Measurements from ENCODE around the gene ATAD1.
"Not testable (repeated sequence)": the region's sequence is repeated elsewhere in the genome, so short reads cannot be mapped to it uniquely, and the experiment has no call there.

The ATAD1 gene

GRCh38 chr10:87836098-87836497 lies 18.1 kb upstream of the ATAD1 start:
- Histone ChIP-seq H3K36me3 (ENCODE audit: insufficient read depth, insufficient read length, low read length) (no peaks in the 10 kb centered on the region), H3K4me3 (ENCODE audit: insufficient read length, low read depth) (no peak overlapping the region), H3K27me3 (ENCODE audit: insufficient read depth, insufficient read length) (no peaks in the 10 kb centered on the region), H3K9ac (ENCODE audit: insufficient read length, low read depth) (no peak overlapping the region), H3K9me3 (ENCODE audit: insufficient read depth, low read length) (no peaks in the 10 kb centered on the region), H3K4me1 (ENCODE audit: insufficient read depth, insufficient read length) (no peaks in the 10 kb centered on the region)
- no peak for DNase-seq (ENCODE audit: low read depth, low spot score)
- TF ChIP-seq YY1 (IDR thresholded peaks at IDR 0.05; ENCODE audit: insufficient read depth, insufficient read length) (no peak), SUZ12 (IDR thresholded peaks at IDR 0.05; ENCODE audit: extremely low read depth, insufficient read depth, insufficient read length) (no peak), ZNF274 (IDR thresholded peaks at IDR 0.05; ENCODE audit: low read depth, low read length) (no peak)

GRCh38 chr10:87829986-87830729 lies 12.1 kb upstream of the ATAD1 start:
- Histone ChIP-seq H3K9ac (ENCODE audit: insufficient read length, low read depth) (no peak overlapping the region), H3K9me3 (ENCODE audit: insufficient read depth, low read length) (no peaks in the 10 kb centered on the region), H3K27me3 (ENCODE audit: insufficient read depth, insufficient read length) (no peaks in the 10 kb centered on the region), H3K4me1 (ENCODE audit: insufficient read depth, insufficient read length) (no peaks in the 10 kb centered on the region), H3K36me3 (ENCODE audit: insufficient read depth, insufficient read length, low read length) (no peaks in the 10 kb centered on the region), H3K4me3 (ENCODE audit: insufficient read length, low read depth) (no peak overlapping the region)
- DNase-seq (ENCODE audit: low read depth, low spot score): no peak
- TF ChIP-seq SUZ12 (IDR thresholded peaks at IDR 0.05; ENCODE audit: extremely low read depth, insufficient read depth, insufficient read length) (no peak), ZNF274 (IDR thresholded peaks at IDR 0.05; ENCODE audit: low read depth, low read length) (no peak), YY1 (IDR thresholded peaks at IDR 0.05; ENCODE audit: insufficient read depth, insufficient read length) (no peak)

DNA sequence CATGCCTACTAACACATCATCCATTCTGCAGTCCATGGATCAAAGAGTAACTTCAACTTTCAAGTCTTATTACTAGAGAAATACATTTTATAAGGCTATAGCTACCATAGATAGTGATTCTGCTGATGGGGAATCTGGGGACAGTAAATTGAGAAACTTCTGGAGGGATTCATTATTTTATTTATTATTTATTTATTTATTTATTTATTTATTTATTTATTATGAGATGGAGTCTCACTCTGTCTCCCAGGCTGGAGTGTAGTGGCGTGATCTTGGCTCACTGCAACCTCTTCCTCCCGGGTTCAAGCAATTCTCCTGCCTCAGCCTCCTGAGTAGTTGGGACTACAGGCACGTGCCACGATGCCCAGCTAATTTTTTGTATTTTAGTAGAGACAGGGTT lies 11.0 kb upstream of the ATAD1 start:
- DNase-seq (ENCODE audit: low read depth, low spot score); H3K4me3 ChIP-seq (ENCODE audit: insufficient read length, low read depth); H3K4me1 ChIP-seq (ENCODE audit: insufficient read depth, insufficient read length); H3K9ac ChIP-seq (ENCODE audit: insufficient read length, low read depth); H3K9me3 ChIP-seq (ENCODE audit: insufficient read depth, low read length); H3K27me3 ChIP-seq (ENCODE audit: insufficient read depth, insufficient read length); H3K36me3 ChIP-seq (ENCODE audit: insufficient read depth, insufficient read length, low read length): not testable (repeated sequence)

GRCh38 chr10:87827681-87828080 lies 9.7 kb upstream of the ATAD1 start:
- no peaks in the 10 kb centered on the region for H3K27me3 ChIP-seq (ENCODE audit: insufficient read depth, insufficient read length)
- no peaks in the 10 kb centered on the region for H3K36me3 ChIP-seq (ENCODE audit: insufficient read depth, insufficient read length, low read length)
- no peak overlapping the region for H3K4me3 ChIP-seq (ENCODE audit: insufficient read length, low read depth)
- H3K9ac ChIP-seq (ENCODE audit: insufficient read length, low read depth): no peak overlapping the region
- no peaks in the 10 kb centered on the region for H3K9me3 ChIP-seq (ENCODE audit: insufficient read depth, low read length)
- no peak for DNase-seq (ENCODE audit: low read depth, low spot score)
- TF ChIP-seq ZNF274 (IDR thresholded peaks at IDR 0.05; ENCODE audit: low read depth, low read length) (no peak), YY1 (IDR thresholded peaks at IDR 0.05; ENCODE audit: insufficient read depth, insufficient read length) (no peak), SUZ12 (IDR thresholded peaks at IDR 0.05; ENCODE audit: extremely low read depth, insufficient read depth, insufficient read length) (no peak)
- H3K4me1 ChIP-seq (ENCODE audit: insufficient read depth, insufficient read length): no peaks in the 10 kb centered on the region

- Histone ChIP-seq H3K27me3 (ENCODE audit: insufficient read depth, insufficient read length) (no peaks in the 10 kb centered on the region), H3K4me3 (ENCODE audit: insufficient read length, low read depth) (no peak overlapping the region), H3K9ac (ENCODE audit: insufficient read length, low read depth) (no peak overlapping the region), H3K36me3 (ENCODE audit: insufficient read depth, insufficient read length, low read length) (no peaks in the 10 kb centered on the region), H3K9me3 (ENCODE audit: insufficient read depth, low read length) (no peaks in the 10 kb centered on the region), H3K4me1 (ENCODE audit: insufficient read depth, insufficient read length) (no peaks in the 10 kb centered on the region)
- no peak for TF ChIP-seq YY1 (IDR thresholded peaks at IDR 0.05; ENCODE audit: insufficient read depth, insufficient read length)
- no peak for TF ChIP-seq ZNF274 (IDR thresholded peaks at IDR 0.05; ENCODE audit: low read depth, low read length)
- no peak for TF ChIP-seq SUZ12 (IDR thresholded peaks at IDR 0.05; ENCODE audit: extremely low read depth, insufficient read depth, insufficient read length)
- DNase-seq (ENCODE audit: low read depth, low spot score): no peak
Measured at GRCh38 chr10:87826653-87827052, 8.6 kb upstream of the ATAD1 start.

GRCh38 chr10:87819289-87819585 lies 1.2 kb upstream of the ATAD1 start:
- H3K4me1 ChIP-seq (ENCODE audit: insufficient read depth, insufficient read length): no peaks in the 10 kb centered on the region
- H3K4me3 ChIP-seq (ENCODE audit: insufficient read length, low read depth): no peak overlapping the region
- no peak overlapping the region for H3K9ac ChIP-seq (ENCODE audit: insufficient read length, low read depth)
- H3K9me3 ChIP-seq (ENCODE audit: insufficient read depth, low read length): no peaks in the 10 kb centered on the region
- no peak for DNase-seq (ENCODE audit: low read depth, low spot score)
- TF ChIP-seq SUZ12 (IDR thresholded peaks at IDR 0.05; ENCODE audit: extremely low read depth, insufficient read depth, insufficient read length): no peak
- no peak for TF ChIP-seq ZNF274 (IDR thresholded peaks at IDR 0.05; ENCODE audit: low read depth, low read length)
- TF ChIP-seq YY1 (IDR thresholded peaks at IDR 0.05; ENCODE audit: insufficient read depth, insufficient read length): no peak
- peaks cover 5% of the 10 kb centered on the region for H3K36me3 ChIP-seq (ENCODE audit: insufficient read depth, insufficient read length, low read length)
- peaks cover 12% of the 10 kb centered on the region for H3K27me3 ChIP-seq (ENCODE audit: insufficient read depth, insufficient read length)

- H3K27me3 ChIP-seq (ENCODE audit: insufficient read depth, insufficient read length): peaks cover 12% of the 10 kb centered on the region
- DNase-seq (ENCODE audit: low read depth, low spot score): no peak
- H3K4me1 ChIP-seq (ENCODE audit: insufficient read depth, insufficient read length): no peaks in the 10 kb centered on the region
- peak overlapping the region; percentile 62 for H3K9ac ChIP-seq (ENCODE audit: insufficient read length, low read depth)
- no peak for TF ChIP-seq ZNF274 (IDR thresholded peaks at IDR 0.05; ENCODE audit: low read depth, low read length)
- TF ChIP-seq YY1 (IDR thresholded peaks at IDR 0.05; ENCODE audit: insufficient read depth, insufficient read length): no peak
- no peak for TF ChIP-seq SUZ12 (IDR thresholded peaks at IDR 0.05; ENCODE audit: extremely low read depth, insufficient read depth, insufficient read length)
- H3K36me3 ChIP-seq (ENCODE audit: insufficient read depth, insufficient read length, low read length): peaks cover 10% of the 10 kb centered on the region
- peak overlapping the region; percentile 85 for H3K4me3 ChIP-seq (ENCODE audit: insufficient read length, low read depth)
- no peaks in the 10 kb centered on the region for H3K9me3 ChIP-seq (ENCODE audit: insufficient read depth, low read length)
Measured at GRCh38 chr10:87818505-87819288, 671 bp upstream of the ATAD1 start.
